Tibial nerve (tissue), 4 donors: Measurements from ENCODE around the gene SESN2.

ENCODE experiments used
- CTCF ChIP-seq, 5 experiments: fragments of 200-600 bp in 3 of 5; fragments of 450-650 bp in 2 of 5; sonication (generic) in 3 of 5; IDR thresholded peaks; one replicate each; pipeline ENCODE4 v1.5.1; 2016 to 2019; ENCODE audit warnings: antibody characterized with exemption in 5 of 5, mild to moderate bottlenecking in 3 of 5, moderate library complexity in 2 of 5
- EP300 ChIP-seq, 2 donors: sonication (generic); formaldehyde crosslinking; IDR thresholded peaks; one replicate each; pipeline ENCODE4 v1.6.1; 2017; ENCODE audit warnings: antibody characterized with exemption in 2 of 2, mild to moderate bottlenecking in 1 of 2
- POLR2A ChIP-seq, 2 donors: fragments of 450-650 bp; IDR thresholded peaks; one replicate each; pipeline ENCODE4 v1.6.1; 2017; ENCODE audit warnings: antibody characterized with exemption in 2 of 2, mild to moderate bottlenecking in 2 of 2, moderate library complexity in 2 of 2

- TF ChIP-seq CTCF (IDR thresholded peaks at IDR 0.05) (no peak), POLR2A (IDR thresholded peaks at IDR 0.05) (no peak), EP300 (IDR thresholded peaks at IDR 0.05) (no peak)
These were observed 38.5 kb downstream of the SESN2 start for GRCh38 chr1:28297826-28298225.
